Lung (tissue), 12 donors: ENCODE results near the gene SLC28A1. TPM values are rescaled to one million over a fixed set of nuclear protein-coding genes. Genes with fewer than 3 reads are reported as not detected.

Experiments used
- ATAC-seq: fragments of 200-7000 bp; cut with Tn5 transposase; one replicate; pipeline ENCODE4 v1.9.1; 2020; ENCODE audit warnings: moderate number of reproducible peaks; ENCODE audit not compliant: insufficient read depth, low FRiP score
- DNase-seq, 3 donors: peaks; one replicate each; pipeline ENCODE4 v3.0.0-alpha.2; 2013 to 2017
- H3K27ac ChIP-seq, 2 donors: one replicate each; pipeline ENCODE4 v1.5.1; 2013; ENCODE audit warnings: mild to moderate bottlenecking in 2 of 2, moderate library complexity in 2 of 2, control low read depth in 1 of 2, inconsistent platforms in 1 of 2, low read depth in 1 of 2, low read length in 1 of 2
- H3K27me3 ChIP-seq, 3 donors: one replicate each; pipeline ENCODE4 v1.5.1; 2013; ENCODE audit warnings: low read length in 2 of 3; ENCODE audit not compliant: control insufficient read depth in 3 of 3, insufficient read depth in 3 of 3
- H3K36me3 ChIP-seq, 4 donors: one replicate each; pipeline ENCODE4 v1.5.1; 2013; ENCODE audit warnings: low read length in 4 of 4, mild to moderate bottlenecking in 1 of 4, moderate library complexity in 1 of 4; ENCODE audit not compliant: control insufficient read depth in 4 of 4, insufficient read depth in 4 of 4
- H3K4me1 ChIP-seq, 5 donors: one replicate each; pipeline ENCODE4 v1.5.1; 2013; ENCODE audit warnings: low read length in 5 of 5, mild to moderate bottlenecking in 2 of 5, moderate library complexity in 1 of 5; ENCODE audit not compliant: control insufficient read depth in 5 of 5, insufficient read depth in 5 of 5
- H3K4me3 ChIP-seq: one replicate; pipeline ENCODE4 v1.5.1; 2013; ENCODE audit warnings: mild to moderate bottlenecking, control low read depth, moderate library complexity
- H3K9ac ChIP-seq, 2 donors: one replicate each; pipeline ENCODE4 v1.5.1; 2013; ENCODE audit warnings: low read length in 2 of 2, control low read depth in 1 of 2; ENCODE audit not compliant: insufficient read depth in 1 of 2
- H3K9me3 ChIP-seq, 4 donors: one replicate each; pipeline ENCODE4 v1.5.1; 2013; ENCODE audit warnings: low read length in 3 of 4, mild to moderate bottlenecking in 1 of 4, moderate library complexity in 1 of 4; ENCODE audit not compliant: control insufficient read depth in 4 of 4, insufficient read depth in 3 of 4
- WGBS, 2 donors: extraction: QIAGEN DNeasy Blood & Tissue Kit; methylation state at CpG; one replicate each; pipeline ENCODE4 v1.1.7; 2013; 5-methylcytosine and 5-hydroxymethylcytosine counted together
- polyA plus RNA-seq, 2 donors: library from polyadenylated mRNA; stranded (reverse); fragments of 200-250 nt; gene quantifications; one replicate each; pipeline ENCODE4 v1.2.1, GENCODE V29; 2013
- total RNA-seq, 2 donors: library from RNA; depleted of rRNA in 1 of 2; stranded (reverse); fragments of >200 nt in 1 of 2; gene quantifications; one replicate each; pipeline ENCODE4 v1.2.1, GENCODE V29; 2014 to 2021
- TF ChIP-seq, protein P1 (sequence below): IDR thresholded peaks from 2 replicates; pipeline ENCODE4 v1.5.1; 2012; ENCODE audit warnings: mild to moderate bottlenecking; ENCODE audit errors: control extremely low read depth, extremely low read depth
- donor health status: control.
- donor health status: control.
- donor health status: Bipolar disorder and iron deficiency.
- donor health status: healthy.
- donor health status: DM: yes; HTN: yes; CAD: no.

Gene SLC28A1
- total and polyA plus RNA-seq, 4 donors, result 0.06 TPM; not detected in 3

DNA sequence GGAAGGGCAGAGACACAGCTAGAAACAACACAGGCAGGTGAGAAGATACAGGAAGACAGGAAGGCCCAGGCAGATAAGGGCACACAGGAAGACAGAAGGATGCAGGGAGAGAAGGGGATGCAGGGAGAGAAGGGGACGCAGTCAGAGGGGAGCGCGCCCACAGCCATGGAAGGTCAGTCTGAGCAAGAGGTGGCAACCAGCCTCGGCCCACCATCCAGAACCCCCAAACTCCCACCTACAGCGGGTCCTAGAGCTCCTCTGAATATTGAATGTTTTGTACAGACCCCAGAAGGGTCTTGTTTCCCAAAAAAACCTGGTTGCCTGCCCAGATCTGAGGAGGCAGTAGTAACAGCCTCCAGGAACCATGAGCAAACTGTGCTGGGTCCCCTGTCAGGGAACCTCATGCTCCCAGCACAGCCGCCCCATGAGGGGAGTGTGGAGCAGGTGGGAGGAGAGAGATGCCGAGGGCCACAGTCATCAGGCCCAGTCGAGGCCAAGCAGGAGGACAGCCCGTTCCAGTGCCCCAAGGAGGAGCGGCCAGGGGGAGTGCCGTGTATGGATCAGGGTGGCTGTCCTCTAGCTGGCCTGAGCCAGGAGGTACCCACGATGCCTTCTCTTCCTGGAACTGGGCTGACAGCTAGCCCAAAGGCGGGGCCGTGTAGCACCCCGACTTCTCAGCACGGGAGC lies 27.6 kb upstream of the SLC28A1 start:
- no peak overlapping the region for H3K4me3 ChIP-seq
- TF ChIP-seq, protein P1, sequence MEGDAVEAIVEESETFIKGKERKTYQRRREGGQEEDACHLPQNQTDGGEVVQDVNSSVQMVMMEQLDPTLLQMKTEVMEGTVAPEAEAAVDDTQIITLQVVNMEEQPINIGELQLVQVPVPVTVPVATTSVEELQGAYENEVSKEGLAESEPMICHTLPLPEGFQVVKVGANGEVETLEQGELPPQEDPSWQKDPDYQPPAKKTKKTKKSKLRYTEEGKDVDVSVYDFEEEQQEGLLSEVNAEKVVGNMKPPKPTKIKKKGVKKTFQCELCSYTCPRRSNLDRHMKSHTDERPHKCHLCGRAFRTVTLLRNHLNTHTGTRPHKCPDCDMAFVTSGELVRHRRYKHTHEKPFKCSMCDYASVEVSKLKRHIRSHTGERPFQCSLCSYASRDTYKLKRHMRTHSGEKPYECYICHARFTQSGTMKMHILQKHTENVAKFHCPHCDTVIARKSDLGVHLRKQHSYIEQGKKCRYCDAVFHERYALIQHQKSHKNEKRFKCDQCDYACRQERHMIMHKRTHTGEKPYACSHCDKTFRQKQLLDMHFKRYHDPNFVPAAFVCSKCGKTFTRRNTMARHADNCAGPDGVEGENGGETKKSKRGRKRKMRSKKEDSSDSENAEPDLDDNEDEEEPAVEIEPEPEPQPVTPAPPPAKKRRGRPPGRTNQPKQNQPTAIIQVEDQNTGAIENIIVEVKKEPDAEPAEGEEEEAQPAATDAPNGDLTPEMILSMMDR, result no peak
- DNase-seq (no peak), ATAC-seq (no peak)
- H3K36me3 ChIP-seq, result peaks cover 0 to 10% (median 0%) of the 10 kb centered on the region in 4 donors
- 96 to 98% methylated on average over 16 of the region's 16 CpGs for WGBS, 2 donors
- H3K9ac ChIP-seq, result no peak overlapping the region
- H3K9me3 ChIP-seq, result no peaks in the 10 kb centered on the region
- H3K4me1 ChIP-seq, result peaks cover 0 to 6% (median 0%) of the 10 kb centered on the region in 5 donors
- no peak overlapping the region for H3K27ac ChIP-seq
- H3K27me3 ChIP-seq, result no peaks in the 10 kb centered on the region

DNA sequence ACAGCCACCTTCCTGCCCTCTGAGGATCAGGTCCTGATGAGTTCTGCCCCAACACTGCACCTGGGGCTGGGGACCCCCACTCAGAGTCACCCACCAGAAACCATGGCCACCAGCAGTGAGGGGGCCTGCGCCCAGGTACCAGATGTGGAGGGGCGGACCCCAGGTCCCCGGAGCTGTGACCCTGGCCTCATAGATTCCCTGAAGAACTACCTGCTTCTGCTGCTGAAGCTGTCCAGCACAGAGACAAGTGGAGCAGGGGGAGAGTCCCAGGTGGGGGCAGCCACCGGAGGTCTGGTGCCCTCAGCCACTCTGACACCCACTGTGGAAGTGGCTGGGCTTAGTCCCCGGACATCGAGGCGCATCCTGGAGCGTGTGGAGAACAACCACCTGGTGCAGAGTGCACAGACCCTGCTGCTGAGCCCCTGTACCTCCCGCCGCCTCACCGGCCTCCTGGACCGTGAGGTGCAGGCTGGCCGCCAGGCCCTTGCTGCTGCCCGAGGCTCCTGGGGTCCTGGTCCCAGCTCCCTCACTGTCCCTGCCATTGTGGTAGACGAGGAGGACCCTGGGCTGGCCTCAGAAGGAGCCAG lies 27.0 kb upstream of the SLC28A1 start:
- Histone ChIP-seq H3K36me3 (peaks cover 0 to 10% (median 0%) of the 10 kb centered on the region in 4 donors), H3K27ac (no peak overlapping the region), H3K4me3 (no peak overlapping the region), H3K27me3 (no peaks in the 10 kb centered on the region), H3K4me1 (peaks cover 0 to 6% (median 0%) of the 10 kb centered on the region in 5 donors), H3K9me3 (no peaks in the 10 kb centered on the region), H3K9ac (no peak overlapping the region)
- ATAC-seq, result no peak
- no peak for DNase-seq
- TF ChIP-seq, protein P1, result no peak
- 95 to 98% methylated on average over 15 of the region's 15 CpGs for WGBS, 2 donors

DNA sequence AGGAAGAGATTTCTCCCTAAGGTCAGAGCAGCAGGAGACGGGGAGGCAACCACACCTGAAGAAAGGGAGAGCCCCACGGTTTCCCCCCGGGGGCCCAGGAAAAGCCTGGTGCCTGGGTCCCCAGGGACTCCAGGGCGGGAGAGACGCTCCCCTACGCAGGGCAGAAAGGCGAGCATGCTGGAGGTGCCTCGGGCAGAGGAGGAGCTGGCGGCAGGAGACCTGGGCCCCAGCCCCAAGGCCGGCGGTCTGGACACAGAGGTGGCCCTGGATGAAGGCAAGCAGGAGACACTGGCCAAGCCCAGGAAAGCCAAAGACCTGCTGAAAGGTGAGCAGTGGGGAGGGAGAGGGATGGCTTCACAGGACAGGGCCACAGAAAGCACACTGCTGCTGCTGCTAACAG lies 26.2 kb upstream of the SLC28A1 start:
- H3K9me3 ChIP-seq, result no peaks in the 10 kb centered on the region
- H3K36me3 ChIP-seq, result peaks cover 0 to 10% (median 0%) of the 10 kb centered on the region in 4 donors
- H3K27ac ChIP-seq, result no peak overlapping the region
- peaks cover 0 to 6% (median 0%) of the 10 kb centered on the region in 5 donors for H3K4me1 ChIP-seq
- no peaks in the 10 kb centered on the region for H3K27me3 ChIP-seq
- WGBS, 2 donors, result 93 to 97% methylated on average over 11 of the region's 11 CpGs
- ATAC-seq, result no peak
- TF ChIP-seq, protein P1, result no peak
- H3K4me3 ChIP-seq, result no peak overlapping the region
- no peak overlapping the region for H3K9ac ChIP-seq
- no peak for DNase-seq
